ENCODE data around the gene PKD2L1. TPM values are rescaled to one million over a fixed set of nuclear protein-coding genes. Genes with fewer than 3 reads are reported as not detected.

PKD2L1 gene
- total RNA-seq, 4 donors from 2014 or later = 0.14 to 1.9 TPM; not detected in 2

DNA sequence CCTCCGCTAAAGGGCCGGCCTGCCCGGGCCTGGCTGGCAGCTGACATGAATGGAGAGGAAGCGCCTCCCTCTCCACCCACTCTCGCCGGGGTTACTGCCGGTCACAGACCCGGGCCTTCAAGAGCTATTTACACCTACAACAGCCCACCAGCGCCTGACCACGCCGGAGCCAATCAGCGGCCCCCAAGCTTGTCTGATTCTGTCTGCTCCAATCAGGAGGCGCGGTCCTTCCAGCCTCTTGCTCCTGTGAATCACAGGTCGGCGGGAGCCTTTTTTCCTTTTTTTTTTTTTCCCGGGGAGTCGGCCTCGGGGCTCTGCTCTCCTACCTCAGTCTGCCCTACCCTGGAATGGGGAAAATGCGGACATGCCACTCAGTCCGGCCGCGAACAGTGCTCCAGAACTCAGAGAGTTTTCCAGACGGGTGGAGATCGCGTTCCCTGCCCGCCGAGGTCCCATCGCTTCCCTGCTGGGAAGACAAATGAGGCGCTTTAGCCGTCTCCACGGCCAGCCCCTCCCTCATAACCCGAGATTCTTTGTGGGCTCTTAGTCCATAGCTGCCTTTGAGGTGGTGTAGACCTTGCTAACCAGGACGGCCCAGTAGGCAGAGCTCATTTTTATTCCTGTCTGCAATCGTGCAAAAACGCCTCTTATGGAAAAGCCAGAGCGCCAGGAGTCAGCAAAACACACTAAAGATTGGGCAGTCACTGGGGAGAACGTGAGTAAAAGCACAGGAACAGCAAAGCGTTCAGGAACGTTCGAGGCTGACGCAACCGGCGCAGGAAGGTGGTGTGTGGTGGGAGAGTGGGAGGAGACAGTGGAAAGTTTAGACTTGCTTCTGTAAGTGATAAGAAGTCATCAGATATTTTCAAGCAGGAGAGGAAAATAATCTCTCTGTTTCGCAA is 43.5 kb upstream of the PKD2L1 start:
- H3K27me3 ChIP-seq = no peaks in the 10 kb centered on the region
- no peaks in the 10 kb centered on the region for H3K9me3 ChIP-seq
- H3K4me3 ChIP-seq = peak overlapping the region; percentile 49 to 74 (median 52)
- 0% methylated on average over 13 to 41 of the region's 45 CpGs for WGBS, 2 donors (ENCODE audit: low coverage in 1 of 2)
- peaks cover 6 to 82% (median 55%) of the 10 kb centered on the region in 4 donors for H3K4me1 ChIP-seq
- no peaks in the 10 kb centered on the region for H3K36me3 ChIP-seq
- intact Hi-C loops (cut with DNase I; ENCODE audit: low total_unique reads) = no loop called here
- TF ChIP-seq EP300 (IDR thresholded peaks at IDR 0.05; ENCODE audit: low read depth) = peak; percentile 7
- TF ChIP-seq, protein P1, sequence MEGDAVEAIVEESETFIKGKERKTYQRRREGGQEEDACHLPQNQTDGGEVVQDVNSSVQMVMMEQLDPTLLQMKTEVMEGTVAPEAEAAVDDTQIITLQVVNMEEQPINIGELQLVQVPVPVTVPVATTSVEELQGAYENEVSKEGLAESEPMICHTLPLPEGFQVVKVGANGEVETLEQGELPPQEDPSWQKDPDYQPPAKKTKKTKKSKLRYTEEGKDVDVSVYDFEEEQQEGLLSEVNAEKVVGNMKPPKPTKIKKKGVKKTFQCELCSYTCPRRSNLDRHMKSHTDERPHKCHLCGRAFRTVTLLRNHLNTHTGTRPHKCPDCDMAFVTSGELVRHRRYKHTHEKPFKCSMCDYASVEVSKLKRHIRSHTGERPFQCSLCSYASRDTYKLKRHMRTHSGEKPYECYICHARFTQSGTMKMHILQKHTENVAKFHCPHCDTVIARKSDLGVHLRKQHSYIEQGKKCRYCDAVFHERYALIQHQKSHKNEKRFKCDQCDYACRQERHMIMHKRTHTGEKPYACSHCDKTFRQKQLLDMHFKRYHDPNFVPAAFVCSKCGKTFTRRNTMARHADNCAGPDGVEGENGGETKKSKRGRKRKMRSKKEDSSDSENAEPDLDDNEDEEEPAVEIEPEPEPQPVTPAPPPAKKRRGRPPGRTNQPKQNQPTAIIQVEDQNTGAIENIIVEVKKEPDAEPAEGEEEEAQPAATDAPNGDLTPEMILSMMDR (IDR thresholded peaks at IDR 0.05) = no peak
- TF ChIP-seq POLR2AphosphoS5 (IDR thresholded peaks at IDR 0.05) = peak; percentile 63 to 81 (median 79)
- peak; percentile 76 for TF ChIP-seq POLR2A (IDR thresholded peaks at IDR 0.05)
- DNase-seq = peak; percentile 98
- in situ Hi-C loops (cut with MboI; ENCODE audit: low pct_ligation_motif_present in 1 of 4, low pct_unique_long_range_greater_than_20kb in 1 of 4, low sequenced_read_pairs in 3 of 4) = no loop called here
- H3K27ac ChIP-seq = peak overlapping the region; percentile 93 to 99 (median 98)

DNA sequence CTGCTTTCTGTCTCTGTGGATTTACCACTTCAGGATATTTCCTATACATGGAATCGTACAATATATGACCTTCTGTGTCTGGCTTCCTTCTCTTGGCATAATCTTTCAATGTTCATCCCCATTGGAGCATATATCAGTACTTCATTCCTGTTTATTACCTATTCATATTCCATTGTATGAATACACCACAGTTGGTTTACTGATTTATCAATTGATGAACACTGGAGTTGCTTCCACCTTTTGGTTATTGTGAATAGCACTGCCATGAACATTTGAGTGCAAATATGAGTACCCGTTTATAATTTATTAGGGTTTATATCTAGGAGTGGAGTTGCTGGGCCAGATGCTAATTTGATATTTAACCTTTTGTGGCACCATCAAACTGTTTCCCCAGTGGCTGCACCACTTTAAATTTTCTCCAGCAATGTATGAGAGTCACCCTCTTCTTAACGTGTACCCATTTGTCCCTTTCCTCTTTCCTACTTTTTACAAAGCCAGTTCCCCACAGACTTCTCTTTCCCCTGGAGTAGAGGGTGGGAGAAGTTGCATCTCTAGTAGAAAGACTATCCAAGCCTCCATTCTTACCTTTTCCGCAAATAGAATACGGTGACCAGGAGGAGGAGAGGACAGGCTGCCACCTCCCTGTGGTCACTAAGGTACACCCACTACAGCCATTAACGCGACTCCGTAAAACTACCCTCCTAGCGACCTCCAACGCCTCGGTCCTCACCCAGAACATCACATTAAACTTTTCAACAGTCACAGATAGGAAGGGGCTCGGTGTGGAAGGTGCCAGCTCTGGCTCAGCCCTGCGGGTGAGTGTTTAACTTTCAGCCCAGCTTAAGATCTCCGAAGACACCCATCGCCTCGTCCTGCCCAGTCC is 42.6 kb upstream of the PKD2L1 start:
- TF ChIP-seq EP300 (IDR thresholded peaks at IDR 0.05; ENCODE audit: low read depth) = no peak
- TF ChIP-seq POLR2A (IDR thresholded peaks at IDR 0.05) = no peak
- TF ChIP-seq, protein P1 (IDR thresholded peaks at IDR 0.05) = no peak
- no peak for TF ChIP-seq POLR2AphosphoS5 (IDR thresholded peaks at IDR 0.05)
- intact Hi-C loops (cut with DNase I; ENCODE audit: low total_unique reads) (no loop called here), in situ Hi-C loops (cut with MboI; ENCODE audit: low pct_ligation_motif_present in 1 of 4, low pct_unique_long_range_greater_than_20kb in 1 of 4, low sequenced_read_pairs in 3 of 4) (no loop called here)
- Histone ChIP-seq H3K9me3 (no peaks in the 10 kb centered on the region), H3K4me3 (peak overlapping the region in 3 of 4 donors; percentile 51 to 74 (median 53)), H3K36me3 (no peaks in the 10 kb centered on the region), H3K27ac (peak overlapping the region; percentile 93 to 99 (median 98)), H3K4me1 (peaks cover 6 to 76% (median 53%) of the 10 kb centered on the region in 4 donors), H3K27me3 (no peaks in the 10 kb centered on the region)
- DNase-seq = no peak
- 37 to 52% methylated on average over 3 to 12 of the region's 16 CpGs for WGBS, 2 donors (ENCODE audit: low coverage in 1 of 2)

DNA sequence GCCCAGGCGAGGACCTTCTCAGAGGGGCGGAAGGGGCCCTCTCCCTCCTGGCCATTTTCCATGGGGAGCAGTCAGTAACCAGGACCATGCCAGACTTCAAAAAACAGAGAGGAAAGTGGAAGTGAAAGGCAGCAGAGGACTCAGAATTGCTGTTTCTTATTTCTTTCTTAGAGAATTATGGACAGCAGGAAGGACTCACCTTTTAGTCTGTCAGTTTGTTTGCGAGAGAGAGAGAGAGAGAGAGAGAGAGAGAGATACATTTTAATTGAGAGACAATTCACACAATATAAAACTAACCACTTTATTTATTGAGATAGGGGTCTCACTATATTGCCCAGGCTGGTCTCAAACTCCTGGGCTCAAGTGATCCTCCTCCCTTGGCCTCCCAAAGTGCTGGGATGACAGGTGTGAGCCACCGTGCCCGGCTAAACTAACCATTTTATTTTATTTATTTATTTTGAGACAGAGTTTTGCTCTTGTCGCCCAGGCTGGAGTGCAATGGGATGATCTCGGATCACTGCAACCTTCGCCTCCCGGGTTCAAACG is 41.5 kb upstream of the PKD2L1 start:
- Histone ChIP-seq H3K27ac (peak overlapping the region; percentile 93 to 99 (median 98)), H3K4me1 (peaks cover 6 to 72% (median 47%) of the 10 kb centered on the region in 4 donors), H3K4me3 (no peak overlapping the region), H3K9me3 (no peaks in the 10 kb centered on the region), H3K27me3 (no peaks in the 10 kb centered on the region), H3K36me3 (no peaks in the 10 kb centered on the region)
- intact Hi-C loops (cut with DNase I; ENCODE audit: low total_unique reads) = no loop called here
- 64 to 75% methylated on average over 8 to 10 of the region's 10 CpGs for WGBS, 2 donors (ENCODE audit: low coverage in 1 of 2)
- TF ChIP-seq, protein P1 (IDR thresholded peaks at IDR 0.05) = no peak
- no peak for TF ChIP-seq POLR2AphosphoS5 (IDR thresholded peaks at IDR 0.05)
- TF ChIP-seq POLR2A (IDR thresholded peaks at IDR 0.05) = no peak
- no peak for TF ChIP-seq EP300 (IDR thresholded peaks at IDR 0.05; ENCODE audit: low read depth)
- in situ Hi-C loops (cut with MboI; ENCODE audit: low pct_ligation_motif_present in 1 of 4, low pct_unique_long_range_greater_than_20kb in 1 of 4, low sequenced_read_pairs in 3 of 4) = no loop called here
- no peak for DNase-seq
